PC-9 (cell line): ENCODE measurements around the gene HNRNPU. TPM values are rescaled to one million over a fixed set of nuclear protein-coding genes. Genes with fewer than 3 reads are reported as not detected.

Source experiments
- BruUV-seq: library from RNA; stranded (reverse); fragments of 400-500 nt; replicated peaks from 2 replicates; lab custom pipeline; 2021; lab: Mats Ljungman, UMichigan
- CTCF ChIA-PET: fragments of 300-600 bp; sonication (Branson Sonifier 250); formaldehyde crosslinking; loops from one replicate; lab custom pipeline; 2022; ENCODE audit warnings: antibody characterized with exemption; lab: Charles Lee
- POLR2A ChIA-PET: fragments of 300-600 bp; sonication (Branson Sonifier 250); formaldehyde crosslinking; loops from one replicate; lab custom pipeline; 2022; ENCODE audit warnings: antibody characterized with exemption; ENCODE audit not compliant: unreplicated experiment; lab: Charles Lee
- DNase-seq, 2 experiments: peaks; one replicate each; pipeline versions ENCODE4 v3.0.0 to v3.0.0-alpha.2; 2015 to 2022; ENCODE audit warnings: mixed read lengths in 1 of 2
- H2AFZ ChIP-seq: fragments of 200-600 bp; sonication (generic); 2 replicates; pipeline ENCODE4 v1.8.1; 2017; ENCODE audit warnings: antibody characterized with exemption
- H3F3A ChIP-seq: fragments of 200-600 bp; sonication (generic); 2 replicates; pipeline ENCODE4 v1.8.1; 2017; ENCODE audit warnings: antibody characterized with exemption, mild to moderate bottlenecking, low read depth; ENCODE audit not compliant: insufficient read depth
- H3K27ac ChIP-seq: fragments of 200-600 bp; sonication (generic); 2 replicates; pipeline ENCODE4 v1.6.1; 2016; ENCODE audit warnings: mixed run types
- H3K27me3 ChIP-seq: fragments of 200-600 bp; sonication (generic); 2 replicates; pipeline ENCODE4 v1.6.1; 2016; ENCODE audit warnings: low read depth, mixed run types; ENCODE audit not compliant: insufficient read depth
- H3K36me3 ChIP-seq: fragments of 200-600 bp; sonication (generic); 2 replicates; pipeline ENCODE4 v1.6.1; 2016; ENCODE audit warnings: low read depth, mixed run types
- H3K4me1 ChIP-seq: fragments of 200-600 bp; sonication (generic); replicated peaks from 2 replicates; pipeline ENCODE4 v1.6.1; 2016; ENCODE audit warnings: mixed run types; ENCODE audit not compliant: insufficient read depth
- H3K4me2 ChIP-seq: fragments of 200-600 bp; sonication (generic); 2 replicates; pipeline ENCODE4 v1.6.1; 2017; ENCODE audit warnings: mixed run types
- H3K4me3 ChIP-seq: fragments of 200-600 bp; sonication (generic); 2 replicates; pipeline ENCODE4 v1.6.1; 2016; ENCODE audit warnings: mixed run types
- H3K79me2 ChIP-seq: fragments of 200-600 bp; sonication (generic); 2 replicates; pipeline ENCODE4 v1.6.1; 2017; ENCODE audit warnings: low read depth, mixed run types
- H3K9me2 ChIP-seq: fragments of 200-600 bp; sonication (generic); 2 replicates; pipeline ENCODE4 v1.8.1; 2017; ENCODE audit warnings: mild to moderate bottlenecking; ENCODE audit not compliant: insufficient read depth
- H3K9me3 ChIP-seq: fragments of 200-600 bp; sonication (generic); 2 replicates; pipeline ENCODE4 v1.8.1; 2016; ENCODE audit warnings: low read depth; ENCODE audit not compliant: insufficient read depth
- H4K20me1 ChIP-seq: fragments of 200-600 bp; sonication (generic); 2 replicates; pipeline ENCODE4 v1.8.1; 2017; ENCODE audit not compliant: insufficient read depth
- CTCF ChIP-seq: fragments of 200-600 bp; sonication (generic); conservative IDR thresholded peaks from 2 replicates; pipeline ENCODE4 v1.6.1; 2017; ENCODE audit warnings: mixed run types, antibody characterized with exemption, mild to moderate bottlenecking, moderate library complexity
- EZH2 ChIP-seq: fragments of 200-600 bp; sonication (generic); IDR thresholded peaks from 2 replicates; pipeline ENCODE4 v1.8.0; 2017; ENCODE audit warnings: antibody characterized with exemption, low read depth
- intact Hi-C: fragments of 100-400 bp; cut with micrococcal nuclease; formaldehyde crosslinking; loops from one replicate; pipeline ENCODE4 v1.10.0; 2022; ENCODE audit not compliant: unreplicated experiment
- total RNA-seq: library from RNA; stranded (reverse); gene quantifications from 2 replicates; pipeline ENCODE4 v1.2.3, GENCODE V29; 2021

The HNRNPU gene
- total RNA-seq, 1 experiment from 2014 or later = 376 TPM

GRCh38 chr1:244813327-244813726 is 51.0 kb downstream of the HNRNPU start:
- no peak overlapping the region for H3K4me2 ChIP-seq
- intact Hi-C loops = no loop called here
- no peak overlapping the region for H3K27ac ChIP-seq
- no peaks in the 10 kb centered on the region for H3K9me3 ChIP-seq
- H3K9me2 ChIP-seq = no peaks in the 10 kb centered on the region
- no TSS peak for BruUV-seq
- H3K36me3 ChIP-seq = no peaks in the 10 kb centered on the region
- ChIA-PET POLR2A (no interaction called here), CTCF (no interaction called here)
- H3F3A ChIP-seq = no peaks in the 10 kb centered on the region
- no peaks in the 10 kb centered on the region for H4K20me1 ChIP-seq
- no peak overlapping the region for H2AFZ ChIP-seq
- DNase-seq = no peak
- no peaks in the 10 kb centered on the region for H3K79me2 ChIP-seq
- no peaks in the 10 kb centered on the region for H3K27me3 ChIP-seq
- no peaks in the 10 kb centered on the region for H3K4me1 ChIP-seq
- H3K4me3 ChIP-seq = no peak overlapping the region
- no peak for TF ChIP-seq EZH2
- TF ChIP-seq CTCF = no peak

- H3F3A ChIP-seq = no peaks in the 10 kb centered on the region
- no TSS peak for BruUV-seq
- DNase-seq = no peak
- H4K20me1 ChIP-seq = no peaks in the 10 kb centered on the region
- intact Hi-C loops = no loop called here
- H3K4me3 ChIP-seq = no peak overlapping the region
- H3K9me2 ChIP-seq = no peaks in the 10 kb centered on the region
- H3K79me2 ChIP-seq = no peaks in the 10 kb centered on the region
- H3K4me2 ChIP-seq = no peak overlapping the region
- H2AFZ ChIP-seq = no peak overlapping the region
- no peaks in the 10 kb centered on the region for H3K36me3 ChIP-seq
- no peak overlapping the region for H3K27ac ChIP-seq
- ChIA-PET POLR2A (no interaction called here), CTCF (no interaction called here)
- no peaks in the 10 kb centered on the region for H3K27me3 ChIP-seq
- H3K4me1 ChIP-seq = no peaks in the 10 kb centered on the region
- TF ChIP-seq EZH2 (no peak), CTCF (no peak)
- no peaks in the 10 kb centered on the region for H3K9me3 ChIP-seq
Observed at GRCh38 chr1:244810221-244810620, 54.1 kb downstream of the HNRNPU start.

- intact Hi-C loops = no loop called here
- Histone ChIP-seq H3K4me3 (no peak overlapping the region), H3K27me3 (no peaks in the 10 kb centered on the region), H3K36me3 (no peaks in the 10 kb centered on the region), H3K27ac (no peak overlapping the region), H2AFZ (no peak overlapping the region), H3F3A (no peaks in the 10 kb centered on the region), H4K20me1 (no peaks in the 10 kb centered on the region), H3K9me2 (no peaks in the 10 kb centered on the region), H3K4me1 (no peaks in the 10 kb centered on the region), H3K4me2 (no peak overlapping the region), H3K79me2 (no peaks in the 10 kb centered on the region), H3K9me3 (no peaks in the 10 kb centered on the region)
- CTCF ChIA-PET = no interaction called here
- no peak for TF ChIP-seq EZH2
- POLR2A ChIA-PET = no interaction called here
- DNase-seq = no peak
- BruUV-seq = no TSS peak
Observed at GRCh38 chr1:244807138-244807537, 57.2 kb downstream of the HNRNPU start.

GRCh38 chr1:244804841-244805240 is 59.5 kb downstream of the HNRNPU start:
- CTCF ChIA-PET = no interaction called here

More at GRCh38 chr1:244804841-244805240, 59.5 kb downstream of the HNRNPU start:
- no peak for DNase-seq
- TF ChIP-seq CTCF (no peak), EZH2 (no peak)
- no peaks in the 10 kb centered on the region for H3F3A ChIP-seq
- H4K20me1 ChIP-seq = no peaks in the 10 kb centered on the region
- no peaks in the 10 kb centered on the region for H3K27me3 ChIP-seq
- POLR2A ChIA-PET = no interaction called here
- H3K4me1 ChIP-seq = no peaks in the 10 kb centered on the region
- H2AFZ ChIP-seq = no peak overlapping the region
- no peak overlapping the region for H3K4me2 ChIP-seq
- intact Hi-C loops = no loop called here
- no TSS peak for BruUV-seq
- no peak overlapping the region for H3K27ac ChIP-seq
- H3K79me2 ChIP-seq = no peaks in the 10 kb centered on the region
- H3K36me3 ChIP-seq = no peaks in the 10 kb centered on the region
- no peaks in the 10 kb centered on the region for H3K9me2 ChIP-seq
- no peaks in the 10 kb centered on the region for H3K9me3 ChIP-seq
- H3K4me3 ChIP-seq = no peak overlapping the region
